HG03460 (cell line): ENCODE results near the gene IER3.

Experiments
- ATAC-seq: cut with Tn5 transposase; IDR thresholded peaks from one replicate; pipeline ENCODE4 v1.9.1; 2021; ENCODE audit not compliant: unreplicated experiment

The IER3 gene

DNA sequence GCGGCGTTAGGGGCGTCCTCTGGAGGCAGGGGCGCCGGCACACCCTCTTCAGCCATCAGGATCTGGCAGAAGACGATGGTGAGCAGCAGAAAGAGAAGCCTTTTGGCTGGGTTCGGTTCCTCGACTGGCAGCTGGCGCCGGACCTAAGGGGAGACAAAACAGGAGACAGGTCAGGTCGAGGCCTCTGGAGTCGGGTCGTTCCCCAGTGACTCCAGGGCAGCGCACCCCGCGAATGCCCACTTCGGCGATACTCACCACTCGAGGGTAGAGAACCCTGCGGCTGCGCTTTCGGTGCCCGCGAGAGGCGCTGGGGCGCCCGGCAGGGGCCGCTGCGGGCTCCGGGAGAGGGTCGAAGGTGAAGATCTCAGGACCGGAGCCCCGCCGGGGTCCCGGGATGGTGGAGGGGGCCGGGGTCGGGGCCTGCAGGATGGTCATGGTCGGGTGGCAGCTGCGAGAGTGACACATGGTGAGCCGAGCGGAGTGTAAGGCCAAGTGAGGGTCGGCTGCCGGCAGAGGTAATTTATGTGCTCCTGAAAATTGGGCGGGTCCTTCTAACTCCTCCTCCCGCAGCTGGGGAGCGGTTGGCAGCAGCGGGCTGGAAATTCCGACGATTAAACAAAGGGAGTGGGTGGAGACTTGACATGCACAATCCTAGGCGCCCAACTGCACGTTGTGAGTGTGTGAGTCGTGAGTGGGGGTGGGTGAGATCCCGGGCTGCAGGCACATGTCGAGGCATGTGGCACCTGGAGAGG is at the start of gene IER3:
TSS of gene IER3 (minus strand) at position 494 of the 752 bp plus-strand sequence. CDS start at position 465, 29 bp downstream.
- no peak for ATAC-seq

DNA sequence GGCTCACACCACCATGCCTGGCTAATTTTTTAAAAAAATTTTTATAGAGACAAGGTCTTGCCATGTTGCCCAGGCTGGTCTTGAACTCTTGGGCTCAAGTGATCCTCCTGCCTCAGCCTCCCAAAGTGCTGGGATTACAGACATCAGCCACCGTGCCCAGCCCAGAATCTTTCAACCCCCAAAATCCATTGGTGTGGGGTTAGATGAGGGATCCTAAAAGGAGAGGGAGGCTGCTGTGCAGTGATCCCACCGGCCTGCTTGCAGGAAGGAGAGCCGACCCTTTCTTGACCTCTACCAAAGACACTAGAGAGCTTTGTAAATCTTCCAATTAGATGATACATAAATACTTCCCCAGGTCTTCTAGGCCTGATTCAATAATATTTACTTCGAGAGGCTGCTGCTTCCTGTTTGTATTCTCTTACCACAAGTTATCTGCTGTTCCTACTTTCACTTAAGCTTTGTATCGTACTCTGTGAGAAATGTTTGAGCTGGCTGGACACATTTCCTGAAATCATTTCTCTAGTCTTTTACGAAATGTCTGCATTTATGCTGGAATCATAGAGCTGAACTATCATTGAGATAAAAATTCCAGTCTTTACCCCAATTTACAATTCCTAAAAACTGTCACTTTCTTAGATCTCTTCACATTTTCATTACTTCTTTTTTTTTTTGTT is 49.3 kb upstream of the IER3 start:
- ATAC-seq = no peak

DNA sequence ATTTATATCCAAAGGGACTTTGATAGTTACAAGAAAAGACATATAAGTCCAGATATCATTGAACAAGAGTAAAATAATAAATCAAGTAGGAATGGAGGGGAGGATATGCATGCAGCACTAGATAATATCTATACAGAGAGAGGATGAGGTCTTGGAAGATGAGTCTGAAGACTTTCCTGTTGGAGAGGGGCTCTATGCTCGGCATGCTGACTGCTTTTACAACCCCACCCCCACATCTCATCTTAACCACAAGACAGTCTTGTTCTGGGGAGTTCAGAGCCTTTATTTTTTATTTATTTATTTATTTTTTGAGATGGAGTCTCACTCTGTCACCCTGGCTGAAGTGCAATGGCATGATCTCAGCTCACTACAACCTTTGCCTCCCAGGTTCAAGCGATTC is 48.4 kb upstream of the IER3 start:
- ATAC-seq = no peak

DNA sequence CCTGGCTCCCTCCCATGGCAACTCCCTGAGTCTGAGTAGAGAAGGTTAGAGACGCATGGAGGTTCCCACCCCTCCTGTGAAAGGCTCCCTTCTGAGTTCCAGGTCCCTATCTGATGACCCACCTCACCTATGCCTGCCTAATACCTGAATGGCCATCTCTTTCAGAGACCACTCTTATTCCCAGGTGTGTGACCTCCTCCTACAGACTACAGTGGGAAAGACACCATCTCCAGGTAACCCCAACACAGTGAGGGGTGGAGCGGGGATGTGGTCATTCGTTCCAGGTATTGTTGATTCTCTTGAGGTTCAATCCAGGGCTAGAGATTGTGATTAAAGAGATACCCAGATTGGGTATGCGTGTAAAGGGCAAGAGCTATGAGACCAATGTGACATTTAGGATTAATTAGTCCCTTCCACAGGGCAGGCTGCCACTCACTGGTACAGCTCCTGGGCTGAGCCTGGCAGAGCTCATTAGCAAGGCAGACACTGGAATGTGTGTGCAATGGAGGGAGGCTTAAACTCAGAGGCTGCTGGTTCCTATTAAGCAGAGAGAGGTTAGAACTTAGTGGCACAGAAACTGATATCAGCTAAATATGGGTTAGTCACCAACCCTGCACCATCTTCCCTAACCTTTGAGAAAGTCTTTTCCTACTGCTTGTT is 46.5 kb upstream of the IER3 start:
- ATAC-seq = no peak

- no peak for ATAC-seq
Observed at GRCh38 chr6:30789606-30790005, 45.3 kb upstream of the IER3 start.

DNA sequence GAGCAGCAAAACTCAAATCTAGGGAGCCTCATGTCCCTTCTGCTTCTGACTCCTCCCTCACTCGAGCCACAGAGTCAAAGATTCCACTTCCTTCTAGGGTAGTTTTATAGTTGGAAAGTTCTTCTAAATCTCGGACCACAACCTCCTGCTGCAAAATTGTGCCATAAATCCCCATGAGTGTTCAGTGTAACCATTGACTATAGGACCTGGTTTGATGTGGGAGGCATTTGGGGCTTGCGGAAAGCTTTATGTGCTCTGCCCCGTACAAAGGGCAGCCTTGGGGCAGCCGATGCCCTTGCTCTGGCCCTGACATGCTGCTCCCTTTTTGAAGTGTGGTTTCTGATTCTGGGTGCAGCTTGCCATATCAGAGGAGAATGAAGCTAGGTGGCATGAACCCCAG is 43.6 kb upstream of the IER3 start:
- no peak for ATAC-seq

GRCh38 chr6:30782425-30783014 is 38.2 kb upstream of the IER3 start:
- ATAC-seq = no peak

DNA sequence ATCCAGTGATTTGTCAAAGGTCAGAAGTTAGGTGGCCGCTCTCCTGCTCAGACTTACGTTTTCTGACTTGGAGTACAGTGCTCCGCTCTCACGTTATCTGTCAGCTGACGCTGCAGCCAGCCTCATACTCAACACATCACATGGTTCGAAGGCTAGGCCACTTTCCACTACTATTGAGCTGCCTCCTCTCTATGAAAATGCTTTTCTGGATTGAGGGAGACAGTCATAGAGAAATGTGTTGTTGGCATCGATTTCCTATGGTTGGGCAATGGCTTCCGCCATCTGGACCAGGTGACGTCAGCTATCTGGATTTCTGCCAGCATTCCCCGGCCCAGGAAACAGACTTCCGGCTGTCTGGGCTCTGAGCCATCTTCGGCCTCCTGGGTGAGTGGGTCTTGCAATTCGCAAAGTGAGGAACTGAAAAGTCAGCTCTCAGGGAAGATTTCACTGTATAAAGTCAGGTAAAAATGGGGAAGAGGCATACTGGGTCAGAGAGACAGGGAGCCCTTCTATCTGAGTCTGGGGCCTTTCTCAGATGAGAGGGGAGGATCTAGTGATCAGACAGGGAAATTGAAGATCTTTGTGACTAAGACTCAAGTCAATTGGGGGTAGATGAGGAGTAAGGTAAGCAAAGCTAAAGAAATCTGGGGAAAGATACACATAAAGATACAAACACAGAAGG is 37.5 kb upstream of the IER3 start:
- no peak for ATAC-seq

GRCh38 chr6:30781395-30781742 is 37.0 kb upstream of the IER3 start:
- ATAC-seq = no peak

GRCh38 chr6:30780642-30780920 is 36.2 kb upstream of the IER3 start:
- no peak for ATAC-seq

GRCh38 chr6:30779850-30780641 is 35.7 kb upstream of the IER3 start:
- ATAC-seq = no peak

GRCh38 chr6:30778001-30778635 is 33.8 kb upstream of the IER3 start:
- no peak for ATAC-seq

DNA sequence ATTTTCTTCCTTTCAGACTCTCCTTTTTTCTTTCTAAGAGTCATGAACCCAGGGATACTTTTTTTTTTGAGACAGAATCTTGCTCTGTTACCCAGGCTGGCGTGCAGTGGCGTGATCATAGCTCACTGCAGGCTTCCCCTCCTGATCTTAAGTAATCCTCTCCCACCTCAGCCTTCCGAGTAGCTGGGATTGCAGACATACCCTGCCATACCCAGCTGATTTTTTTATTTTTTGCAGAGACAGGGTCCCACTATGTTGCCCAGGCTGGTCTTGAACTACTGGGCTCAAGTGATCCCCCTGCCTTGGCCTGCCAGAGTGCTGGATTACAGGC is 32.8 kb upstream of the IER3 start:
- no peak for ATAC-seq

- no peak for ATAC-seq
Observed at GRCh38 chr6:30776390-30777154, 32.2 kb upstream of the IER3 start.

- no peak for ATAC-seq
Observed at GRCh38 chr6:30775104-30775503, 30.8 kb upstream of the IER3 start.

DNA sequence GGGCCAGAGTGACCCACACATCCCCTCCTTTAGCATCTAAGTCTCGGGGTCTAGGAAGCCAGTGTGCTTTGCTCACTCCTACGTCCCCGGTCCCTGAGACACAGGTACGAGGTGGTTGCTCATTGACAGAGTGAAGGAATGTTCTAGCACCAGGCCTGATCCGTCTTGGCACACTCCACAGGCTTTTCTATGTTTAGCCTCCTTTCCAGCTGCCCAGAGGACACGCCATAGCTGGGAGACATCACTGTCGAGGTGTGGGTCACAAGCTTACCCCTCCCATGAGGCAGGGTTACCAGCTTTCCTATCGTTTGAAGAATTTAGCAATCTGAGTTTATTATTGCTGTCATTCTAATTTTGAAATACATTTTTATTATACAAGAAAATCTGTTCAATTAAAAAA is 30.4 kb upstream of the IER3 start:
- ATAC-seq = no peak

DNA sequence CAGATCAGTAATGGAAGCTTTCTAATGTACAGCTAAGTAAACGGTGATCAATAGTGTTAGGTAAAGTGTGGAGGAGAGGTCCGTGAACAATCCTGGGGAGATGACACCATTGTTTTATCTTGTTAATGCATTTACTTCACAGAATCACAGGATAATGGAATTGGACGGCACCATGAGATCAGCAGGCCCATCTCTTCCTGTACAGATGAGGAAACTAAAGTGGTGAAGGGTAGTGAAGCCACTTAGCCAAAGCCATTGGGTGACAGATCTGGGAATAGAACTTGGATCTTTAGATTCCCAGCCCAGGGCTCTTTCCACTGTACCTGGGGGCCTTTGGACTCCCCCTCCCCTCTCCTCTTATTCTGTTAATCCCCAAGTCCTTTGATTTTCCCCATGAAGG is 26.2 kb upstream of the IER3 start:
- ATAC-seq = no peak

DNA sequence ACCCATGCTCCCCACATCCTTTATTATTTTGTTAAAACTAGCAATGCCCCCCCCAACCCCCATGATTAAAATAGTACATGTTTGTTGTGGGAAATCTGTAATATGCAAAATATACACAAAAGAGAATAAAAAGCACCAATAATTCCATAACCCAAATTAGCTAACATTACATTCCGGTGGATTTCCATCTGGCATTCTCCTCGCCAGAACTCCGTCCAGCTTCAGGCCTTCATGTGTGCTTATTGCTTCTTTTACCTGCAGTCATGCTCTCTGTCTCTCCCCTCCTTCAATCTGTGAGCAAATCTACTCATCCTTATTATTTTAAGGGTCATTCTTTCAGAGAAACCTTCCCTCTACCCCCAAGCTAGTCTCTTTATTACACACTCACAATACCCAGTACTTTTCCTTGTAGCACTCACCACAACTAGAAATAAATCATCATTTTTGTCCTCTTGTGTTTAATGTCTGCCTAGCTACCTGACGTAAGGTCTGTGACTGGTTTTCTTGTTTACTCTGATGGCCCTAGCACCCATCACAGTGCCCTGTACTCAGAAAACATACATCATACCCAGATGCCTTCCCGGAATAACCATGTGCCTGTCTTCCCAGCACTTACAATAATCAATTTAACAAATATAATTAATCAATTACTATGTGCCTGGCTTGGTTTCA is 25.6 kb upstream of the IER3 start:
- no peak for ATAC-seq
